Liver (tissue), 9 donors: ENCODE results near the gene SWT1. TPM values are rescaled to one million over a fixed set of nuclear protein-coding genes. Genes with fewer than 3 reads are reported as not detected.
A peak's percentile ranks its signal among the peaks of the same experiment; 100 is the strongest.

Experiments used
- DNase-seq: peaks from one replicate; pipeline ENCODE4 v3.0.0-alpha.2; 2017; ENCODE audit warnings: low spot score
- H3K27ac ChIP-seq, 2 donors: one replicate each; pipeline ENCODE4 v1.7.0; 2013; ENCODE audit warnings: inconsistent platforms in 2 of 2, low read length in 2 of 2, control low read depth in 1 of 2, low read depth in 1 of 2, mild to moderate bottlenecking in 1 of 2
- H3K27me3 ChIP-seq, 4 donors: one replicate each; pipeline versions ENCODE4 v1.6.1 to v1.7.0; 2013; ENCODE audit warnings: low read length in 3 of 4, inconsistent platforms in 1 of 4, mild to moderate bottlenecking in 1 of 4, moderate library complexity in 1 of 4; ENCODE audit not compliant: control insufficient read depth in 4 of 4, insufficient read depth in 4 of 4
- H3K36me3 ChIP-seq, 4 donors: one replicate each; pipeline versions ENCODE4 v1.6.1 to v1.7.0; 2013; ENCODE audit warnings: low read length in 3 of 4, mild to moderate bottlenecking in 3 of 4, low read depth in 1 of 4, moderate library complexity in 1 of 4; ENCODE audit not compliant: control insufficient read depth in 4 of 4, insufficient read depth in 3 of 4
- H3K4me1 ChIP-seq, 4 donors: one replicate each; pipeline versions ENCODE4 v1.6.1 to v1.7.0; 2013; ENCODE audit warnings: low read length in 3 of 4, mild to moderate bottlenecking in 3 of 4, moderate library complexity in 1 of 4; ENCODE audit not compliant: control insufficient read depth in 4 of 4, insufficient read depth in 4 of 4
- H3K4me3 ChIP-seq, 3 donors: one replicate each; pipeline versions ENCODE4 v1.6.1 to v1.7.0; 2013; ENCODE audit warnings: low read length in 3 of 3, control low read depth in 1 of 3, low read depth in 1 of 3, mild to moderate bottlenecking in 1 of 3
- H3K9ac ChIP-seq, 2 donors: one replicate each; pipeline ENCODE4 v1.7.0; 2013; ENCODE audit warnings: low read length in 2 of 2, mild to moderate bottlenecking in 2 of 2, moderate library complexity in 2 of 2, control low read depth in 1 of 2, low read depth in 1 of 2
- H3K9me3 ChIP-seq, 4 donors: one replicate each; pipeline versions ENCODE4 v1.6.1 to v1.7.0; 2013; ENCODE audit warnings: low read length in 3 of 4; ENCODE audit not compliant: control insufficient read depth in 4 of 4
- ATF3 ChIP-seq: IDR thresholded peaks from 2 replicates; pipeline ENCODE4 v1.6.1; 2016; ENCODE audit warnings: antibody characterized with exemption
- CTCF ChIP-seq: fragments of 150-350 bp; IDR thresholded peaks from 2 replicates; pipeline ENCODE4 v1.5.1; 2017; ENCODE audit warnings: improper control_type of control experiment, low read depth, low read length; ENCODE audit not compliant: missing input control
- GABPA ChIP-seq, 2 donors: IDR thresholded peaks in 1 of 2; conservative IDR thresholded peaks in 1 of 2; 2 replicates each; pipeline ENCODE4 v1.6.1; 2016; ENCODE audit warnings: antibody characterized with exemption in 2 of 2, mild to moderate bottlenecking in 1 of 2, moderate library complexity in 1 of 2
- JUND ChIP-seq, 2 donors: IDR thresholded peaks; 2 replicates each; pipeline ENCODE4 v1.6.1; 2016; ENCODE audit warnings: antibody characterized with exemption in 2 of 2
- RAD21 ChIP-seq, 2 donors: IDR thresholded peaks; 2 replicates each; pipeline ENCODE4 v1.6.1; 2016; ENCODE audit warnings: antibody characterized with exemption in 2 of 2, mild to moderate bottlenecking in 2 of 2
- REST ChIP-seq: IDR thresholded peaks from 2 replicates; pipeline ENCODE4 v1.6.1; 2016; ENCODE audit warnings: antibody characterized with exemption, mild to moderate bottlenecking
- RXRA ChIP-seq, 2 donors: IDR thresholded peaks; 2 replicates each; pipeline ENCODE4 v1.6.1; 2017 to 2018; ENCODE audit warnings: antibody characterized with exemption in 2 of 2, mild to moderate bottlenecking in 1 of 2
- SP1 ChIP-seq: IDR thresholded peaks from 2 replicates; pipeline ENCODE4 v1.6.1; 2018; ENCODE audit warnings: antibody characterized with exemption, mild to moderate bottlenecking
- ZBTB33 ChIP-seq: IDR thresholded peaks from 2 replicates; pipeline ENCODE4 v1.6.1; 2016; ENCODE audit warnings: antibody characterized with exemption
- WGBS: extraction: QIAGEN DNeasy Blood & Tissue Kit; methylation state at CpG from one replicate; pipeline ENCODE4 v1.1.7; 2013; 5-methylcytosine and 5-hydroxymethylcytosine counted together
- polyA plus RNA-seq, 2 donors: library from polyadenylated mRNA; stranded (reverse) in 1 of 2; unstranded in 1 of 2; fragments of 200-250 nt in 1 of 2; fragments of >200 nt in 1 of 2; fragmentation: Nextera tagmentation in 1 of 2; extraction: Ambion mirVana in 1 of 2; gene quantifications; one replicate each; pipeline versions ENCODE4 v1.2.1 to v1.2.3, GENCODE V29; 2013 to 2015
- total RNA-seq, 2 donors: library from RNA; depleted of rRNA; stranded (reverse); fragments of >200 nt; gene quantifications; one replicate each; pipeline ENCODE4 v1.2.3, GENCODE V29; 2014
- donor health status: healthy.
- donor health status: healthy.
- donor health status: healthy.
- donor health status: healthy.
- donor health status: healthy.

SWT1 gene
- total and polyA plus RNA-seq, 4 donors, result 0.99 to 7.8 (median 2.9) TPM

GRCh38 chr1:185155600-185156287 lies 1.2 kb upstream of the SWT1 start (continued):
- TF ChIP-seq GABPA (IDR thresholded peaks at IDR 0.05 in 1 of 2, conservative IDR thresholded peaks at IDR 0.05 in 1 of 2) (no peak), RAD21 (IDR thresholded peaks at IDR 0.05) (no peak), RXRA (IDR thresholded peaks at IDR 0.05) (no peak), ZBTB33 (no peak), SP1 (no peak), CTCF (no peak), JUND (IDR thresholded peaks at IDR 0.05) (no peak)

GRCh38 chr1:185156288-185156853 lies 596 bp upstream of the SWT1 start:
- peak overlapping the region; percentile 86 to 94 for H3K9ac ChIP-seq
- H3K36me3 ChIP-seq, result peaks cover 0 to 3% (median 0%) of the 10 kb centered on the region in 4 donors
- no peak for DNase-seq
- H3K4me1 ChIP-seq, result peaks cover 0 to 25% (median 20%) of the 10 kb centered on the region in 4 donors
- peak overlapping the region; percentile 79 to 96 (median 82) for H3K4me3 ChIP-seq
- WGBS, result under 1% methylated on average over 30 of the region's 30 CpGs
- H3K9me3 ChIP-seq, result no peaks in the 10 kb centered on the region
- H3K27me3 ChIP-seq, result no peaks in the 10 kb centered on the region
- TF ChIP-seq ATF3, result no peak
- peak overlapping the region; percentile 93 to 99 for H3K27ac ChIP-seq

GRCh38 chr1:185157599-185158412 lies 839 bp downstream of the SWT1 start:
- Histone ChIP-seq H3K9ac (peak overlapping the region; percentile 54 to 97), H3K4me1 (peaks cover 0 to 25% (median 20%) of the 10 kb centered on the region in 4 donors), H3K27me3 (no peaks in the 10 kb centered on the region), H3K27ac (peak overlapping the region; percentile 93 to 99), H3K4me3 (peak overlapping the region; percentile 79 to 98 (median 91)), H3K9me3 (no peaks in the 10 kb centered on the region), H3K36me3 (peaks cover 0 to 10% (median 0%) of the 10 kb centered on the region in 4 donors)
- WGBS, result 2% methylated on average over 20 of the region's 20 CpGs
- peak; percentile 39 for DNase-seq
- TF ChIP-seq RAD21 (IDR thresholded peaks at IDR 0.05), result no peak
- peak; percentile 55 for TF ChIP-seq REST
